ENCODE measurements around the gene MED10.
A peak's percentile ranks its signal among the peaks of the same experiment; 100 is the strongest.

The MED10 gene

GRCh38 chr5:6350277-6351090 lies 27.9 kb downstream of the MED10 start:
- DNase-seq (ENCODE audit: low read depth in 2 of 2): peak in 1 of 2 donors; percentile 12
- H3K4me3 ChIP-seq (replicated peaks in 1 of 2; ENCODE audit: low read depth in 2 of 2, low read length in 2 of 2): no peak overlapping the region
- TF ChIP-seq CTCF (IDR thresholded peaks at IDR 0.05; ENCODE audit: low read depth, low read length): no peak

- H3K4me3 ChIP-seq (replicated peaks in 1 of 2; ENCODE audit: low read depth in 2 of 2, low read length in 2 of 2): no peak overlapping the region
- no peak for TF ChIP-seq CTCF (IDR thresholded peaks at IDR 0.05; ENCODE audit: low read depth, low read length)
- DNase-seq (ENCODE audit: low read depth in 2 of 2): no peak
Measured at GRCh38 chr5:6349387-6349786, 29.0 kb downstream of the MED10 start.

GRCh38 chr5:6348476-6349000 lies 29.8 kb downstream of the MED10 start:
- TF ChIP-seq CTCF (IDR thresholded peaks at IDR 0.05; ENCODE audit: low read depth, low read length): no peak
- H3K4me3 ChIP-seq (replicated peaks in 1 of 2; ENCODE audit: low read depth in 2 of 2, low read length in 2 of 2): no peak overlapping the region
- no peak for DNase-seq (ENCODE audit: low read depth in 2 of 2)

GRCh38 chr5:6347673-6348072 lies 30.7 kb downstream of the MED10 start:
- DNase-seq (ENCODE audit: low read depth in 2 of 2): no peak
- no peak overlapping the region for H3K4me3 ChIP-seq (replicated peaks in 1 of 2; ENCODE audit: low read depth in 2 of 2, low read length in 2 of 2)
- no peak for TF ChIP-seq CTCF (IDR thresholded peaks at IDR 0.05; ENCODE audit: low read depth, low read length)

GRCh38 chr5:6347165-6347564 lies 31.2 kb downstream of the MED10 start:
- H3K4me3 ChIP-seq (replicated peaks in 1 of 2; ENCODE audit: low read depth in 2 of 2, low read length in 2 of 2): no peak overlapping the region
- DNase-seq (ENCODE audit: low read depth in 2 of 2): no peak
- no peak for TF ChIP-seq CTCF (IDR thresholded peaks at IDR 0.05; ENCODE audit: low read depth, low read length)

- no peak for DNase-seq (ENCODE audit: low read depth in 2 of 2)
- no peak for TF ChIP-seq CTCF (IDR thresholded peaks at IDR 0.05; ENCODE audit: low read depth, low read length)
- no peak overlapping the region for H3K4me3 ChIP-seq (replicated peaks in 1 of 2; ENCODE audit: low read depth in 2 of 2, low read length in 2 of 2)
Measured at GRCh38 chr5:6344593-6344989, 33.8 kb downstream of the MED10 start.
